H1 (cell line): ENCODE results near the gene POLN. TPM values are rescaled to one million over a fixed set of nuclear protein-coding genes. Genes with fewer than 3 reads are reported as not detected.

Source experiments
- CTBP2 ChIP-seq: IDR thresholded peaks from 2 replicates; pipeline ENCODE4 v1.7.0; 2011; ENCODE audit warnings: borderline replicate concordance, mild to moderate bottlenecking, moderate library complexity, mixed read lengths, low read length; ENCODE audit not compliant: insufficient read depth, insufficient read length
- GABPA ChIP-seq: IDR thresholded peaks from 2 replicates; pipeline ENCODE4 v1.6.1; 2011; ENCODE audit warnings: mild to moderate bottlenecking, low read length, moderate library complexity, borderline replicate concordance; ENCODE audit not compliant: insufficient read depth
- RFX5 ChIP-seq: IDR thresholded peaks from 2 replicates; pipeline ENCODE4 v1.6.1; 2011; ENCODE audit warnings: low read depth, low read length, improper control_type of control experiment, borderline replicate concordance
- SIRT6 ChIP-seq: IDR thresholded peaks from one replicate; pipeline ENCODE4 v1.7.1; 2012; ENCODE audit warnings: low read length, inconsistent platforms
- polyA plus RNA-seq, 7 experiments: library from polyadenylated mRNA; depleted of rRNA in 3 of 7; stranded (reverse) in 5 of 7; unstranded in 2 of 7; fragments of >200 nt in 5 of 7; fragments of 200-250 nt in 2 of 7; gene quantifications; 1 replicate in 5 of 7; 2 replicates in 1 of 7; 4 replicates in 1 of 7; pipeline versions ENCODE4 v1.2.1 to v1.2.3, GENCODE V29; 2011 to 2013; ENCODE audit warnings: missing spikeins in 2 of 7, mixed read lengths in 2 of 7
- total RNA-seq: library from RNA; stranded (reverse); fragmentation: NEBNext Ultra II Directional; extraction: Animal tissue kit (Norgen Biotek cat#: 25700); gene quantifications from 2 replicates; pipeline ENCODE4 v1.2.1, GENCODE V29; 2021
- TF ChIP-seq, protein P1 (sequence below): IDR thresholded peaks from 2 replicates; pipeline ENCODE4 v1.6.1; 2012; ENCODE audit warnings: low read length, inconsistent platforms

POLN gene
- total and polyA plus RNA-seq, 2 of the 8 experiments (the other 6 are each of a cell fraction or from before 2014, with no cell fraction given), result 0.98 to 1.5 TPM

DNA sequence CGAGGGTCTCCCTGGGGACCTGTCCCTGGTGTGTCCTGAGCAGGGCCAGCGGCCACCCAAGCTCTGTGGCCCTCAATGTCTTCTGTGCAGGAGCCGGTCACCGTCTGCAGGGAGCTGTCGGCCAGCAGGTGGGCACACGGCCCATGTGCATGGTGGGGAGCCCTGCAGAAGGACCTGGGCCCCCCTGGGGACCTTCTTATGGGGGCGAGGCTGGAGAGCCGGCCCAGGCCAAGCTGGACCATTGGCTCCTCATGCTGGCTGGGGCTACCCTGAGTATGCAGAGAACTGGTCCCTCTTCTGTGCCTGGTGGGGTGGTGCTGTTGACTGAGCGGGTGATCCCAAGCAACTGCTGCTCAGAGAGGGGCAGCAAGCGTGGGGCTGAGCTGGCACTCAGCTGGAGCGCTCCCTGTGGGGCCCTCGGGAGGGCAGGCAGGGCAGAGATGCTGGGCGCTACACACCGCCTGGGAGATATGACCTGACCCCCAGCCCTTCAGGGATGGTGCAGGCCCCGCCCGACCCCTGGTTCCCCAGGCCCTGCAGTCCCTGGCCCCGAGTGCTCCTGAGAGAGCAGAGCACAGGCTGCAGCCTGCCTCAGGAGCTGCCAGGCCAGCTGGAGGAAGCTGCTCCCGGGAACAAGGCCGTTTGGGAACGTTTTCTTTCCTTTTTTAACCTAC, 168.0 kb downstream of the POLN start (continued):
- TF ChIP-seq RFX5 (no peak), GABPA (no peak), CTBP2 (no peak), SIRT6 (no peak)
- TF ChIP-seq, protein P1, sequence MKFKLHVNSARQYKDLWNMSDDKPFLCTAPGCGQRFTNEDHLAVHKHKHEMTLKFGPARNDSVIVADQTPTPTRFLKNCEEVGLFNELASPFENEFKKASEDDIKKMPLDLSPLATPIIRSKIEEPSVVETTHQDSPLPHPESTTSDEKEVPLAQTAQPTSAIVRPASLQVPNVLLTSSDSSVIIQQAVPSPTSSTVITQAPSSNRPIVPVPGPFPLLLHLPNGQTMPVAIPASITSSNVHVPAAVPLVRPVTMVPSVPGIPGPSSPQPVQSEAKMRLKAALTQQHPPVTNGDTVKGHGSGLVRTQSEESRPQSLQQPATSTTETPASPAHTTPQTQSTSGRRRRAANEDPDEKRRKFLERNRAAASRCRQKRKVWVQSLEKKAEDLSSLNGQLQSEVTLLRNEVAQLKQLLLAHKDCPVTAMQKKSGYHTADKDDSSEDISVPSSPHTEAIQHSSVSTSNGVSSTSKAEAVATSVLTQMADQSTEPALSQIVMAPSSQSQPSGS, result no peak
